BLaER1 (cell line): Measurements from ENCODE around the gene FYCO1.

ENCODE experiments used
- H3K27ac ChIP-seq: shearing (Covaris generic); formaldehyde crosslinking; 2 replicates; pipeline ENCODE4 v1.8.1; 2022
- H3K27me3 ChIP-seq: shearing (Covaris generic); formaldehyde crosslinking; 2 replicates; pipeline ENCODE4 v1.8.1; 2022
- H3K36me3 ChIP-seq: shearing (Covaris generic); formaldehyde crosslinking; 2 replicates; pipeline ENCODE4 v1.8.1; 2022
- H3K4me1 ChIP-seq: shearing (Covaris generic); formaldehyde crosslinking; 2 replicates; pipeline ENCODE4 v1.8.1; 2022
- H3K4me2 ChIP-seq: shearing (Covaris generic); formaldehyde crosslinking; 2 replicates; pipeline ENCODE4 v1.8.1; 2022
- H3K4me3 ChIP-seq: shearing (Covaris generic); formaldehyde crosslinking; 2 replicates; pipeline ENCODE4 v1.8.1; 2022
- H3K9ac ChIP-seq: shearing (Covaris generic); formaldehyde crosslinking; 2 replicates; pipeline ENCODE4 v1.8.1; 2022
- H3K9me3 ChIP-seq: shearing (Covaris generic); formaldehyde crosslinking; 2 replicates; pipeline ENCODE4 v1.8.1; 2022
- H4K20me1 ChIP-seq: shearing (Covaris generic); formaldehyde crosslinking; 2 replicates; pipeline ENCODE4 v1.8.1; 2022
- Cebpa-rat ChIP-seq: shearing (Covaris generic); IDR thresholded peaks from 2 replicates; pipeline ENCODE4 v1.8.1; 2022

The FYCO1 gene

DNA sequence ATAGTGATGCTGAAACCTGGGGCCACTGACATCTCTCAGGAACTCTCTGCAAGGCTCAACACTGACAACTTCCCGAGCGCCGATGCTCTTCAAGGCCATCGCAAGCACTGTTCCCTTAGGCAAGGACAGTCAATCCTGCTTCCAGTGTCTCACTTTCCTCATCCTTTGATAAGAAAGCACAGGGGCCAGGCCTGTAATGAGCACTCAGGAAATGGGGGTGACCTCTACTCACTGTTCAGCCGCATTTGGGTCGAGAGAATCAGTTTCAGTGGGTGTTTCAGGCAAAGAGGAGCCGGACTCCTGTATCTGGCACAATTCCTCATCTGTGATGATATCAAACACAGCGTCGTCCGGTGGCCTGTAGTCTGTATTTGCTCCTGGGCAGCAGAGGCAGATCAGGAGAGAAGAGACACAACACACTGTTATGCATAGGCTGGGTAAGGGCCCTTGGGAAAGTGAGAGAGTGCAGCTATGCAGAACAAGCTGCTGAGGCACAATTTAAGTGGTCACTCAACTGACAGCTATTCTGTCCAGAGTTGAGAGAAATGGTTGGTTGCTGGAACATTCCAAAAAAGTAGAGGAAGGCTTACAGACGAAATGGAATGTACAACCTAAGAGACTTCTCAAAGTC is 40.5 kb downstream of the FYCO1 start:
- no peak for TF ChIP-seq Cebpa-rat
- Histone ChIP-seq H3K4me3 (no peak overlapping the region), H3K36me3 (peaks cover 100% of the 10 kb centered on the region), H3K9me3 (no peaks in the 10 kb centered on the region), H3K4me1 (no peaks in the 10 kb centered on the region), H3K27ac (no peak overlapping the region), H4K20me1 (peaks cover 30% of the 10 kb centered on the region), H3K27me3 (no peaks in the 10 kb centered on the region), H3K9ac (no peak overlapping the region), H3K4me2 (no peak overlapping the region)

DNA sequence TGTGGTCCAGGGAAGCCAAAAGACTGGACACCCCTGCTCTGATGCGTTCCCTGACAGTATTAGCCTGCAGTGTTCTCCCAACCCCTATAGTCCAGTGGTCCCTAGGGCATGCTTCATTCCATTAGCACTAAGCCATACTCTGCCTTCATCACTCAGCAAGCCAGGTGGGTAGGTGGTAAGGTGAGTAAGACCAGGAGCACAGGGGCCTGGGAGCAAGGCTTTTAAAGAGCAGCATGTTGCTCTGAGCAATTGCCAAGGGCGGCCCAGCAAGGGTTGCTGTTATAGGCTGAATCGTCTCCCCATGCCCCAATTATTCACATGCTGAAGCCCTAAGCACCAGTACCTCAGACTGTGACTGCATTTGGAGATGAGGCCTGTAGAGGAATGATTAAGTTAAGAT is 41.3 kb downstream of the FYCO1 start:
- no peak overlapping the region for H3K4me2 ChIP-seq
- no peaks in the 10 kb centered on the region for H3K9me3 ChIP-seq
- no peak overlapping the region for H3K9ac ChIP-seq
- no peak for TF ChIP-seq Cebpa-rat
- H3K4me3 ChIP-seq, result no peak overlapping the region
- H4K20me1 ChIP-seq, result peaks cover 29% of the 10 kb centered on the region
- H3K36me3 ChIP-seq, result peaks cover 100% of the 10 kb centered on the region
- no peaks in the 10 kb centered on the region for H3K4me1 ChIP-seq
- H3K27me3 ChIP-seq, result no peaks in the 10 kb centered on the region
- no peak overlapping the region for H3K27ac ChIP-seq

- Histone ChIP-seq H3K27me3 (no peaks in the 10 kb centered on the region), H3K4me1 (no peaks in the 10 kb centered on the region), H4K20me1 (peaks cover 28% of the 10 kb centered on the region), H3K36me3 (peaks cover 100% of the 10 kb centered on the region), H3K9ac (no peak overlapping the region), H3K4me3 (no peak overlapping the region), H3K4me2 (no peak overlapping the region), H3K9me3 (no peaks in the 10 kb centered on the region), H3K27ac (no peak overlapping the region)
- no peak for TF ChIP-seq Cebpa-rat
Measured at GRCh38 chr3:45953536-45953935, 42.1 kb downstream of the FYCO1 start.

DNA sequence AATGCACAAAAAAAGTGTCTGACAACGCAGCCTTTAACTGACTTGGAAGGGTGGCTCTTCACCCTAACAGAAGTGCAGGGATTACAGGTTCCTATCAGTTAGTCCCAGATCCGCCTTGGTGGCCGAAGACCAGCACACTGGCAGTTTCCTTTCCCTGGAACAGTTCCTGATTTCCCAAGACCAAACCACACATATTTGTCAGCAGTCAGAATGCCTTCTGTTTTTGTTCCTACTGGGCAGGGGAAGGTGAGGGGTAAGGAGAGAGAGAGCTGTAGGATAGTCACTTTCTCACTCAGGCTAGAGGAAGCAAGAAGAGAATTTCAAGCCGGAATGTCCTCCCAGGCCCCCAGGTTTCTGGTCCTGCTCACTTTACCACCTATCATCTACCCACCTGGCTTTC is 43.2 kb downstream of the FYCO1 start:
- peaks cover 100% of the 10 kb centered on the region for H3K36me3 ChIP-seq
- no peak overlapping the region for H3K4me2 ChIP-seq
- H3K4me3 ChIP-seq, result no peak overlapping the region
- no peak for TF ChIP-seq Cebpa-rat
- peaks cover 21% of the 10 kb centered on the region; the same call in 1 of the 2 replicates for H4K20me1 ChIP-seq
- no peaks in the 10 kb centered on the region for H3K4me1 ChIP-seq
- no peaks in the 10 kb centered on the region for H3K27me3 ChIP-seq
- H3K9ac ChIP-seq, result no peak overlapping the region
- no peaks in the 10 kb centered on the region for H3K9me3 ChIP-seq
- H3K27ac ChIP-seq, result no peak overlapping the region

GRCh38 chr3:45951946-45952345 is 43.7 kb downstream of the FYCO1 start:
- TF ChIP-seq Cebpa-rat, result no peak
- H3K4me1 ChIP-seq, result no peaks in the 10 kb centered on the region
- no peak overlapping the region for H3K27ac ChIP-seq
- no peaks in the 10 kb centered on the region for H3K9me3 ChIP-seq
- H3K4me3 ChIP-seq, result no peak overlapping the region
- peaks cover 18% of the 10 kb centered on the region; the same call in 1 of the 2 replicates for H4K20me1 ChIP-seq
- peaks cover 100% of the 10 kb centered on the region for H3K36me3 ChIP-seq
- H3K4me2 ChIP-seq, result no peak overlapping the region
- no peak overlapping the region for H3K9ac ChIP-seq
- no peaks in the 10 kb centered on the region for H3K27me3 ChIP-seq

DNA sequence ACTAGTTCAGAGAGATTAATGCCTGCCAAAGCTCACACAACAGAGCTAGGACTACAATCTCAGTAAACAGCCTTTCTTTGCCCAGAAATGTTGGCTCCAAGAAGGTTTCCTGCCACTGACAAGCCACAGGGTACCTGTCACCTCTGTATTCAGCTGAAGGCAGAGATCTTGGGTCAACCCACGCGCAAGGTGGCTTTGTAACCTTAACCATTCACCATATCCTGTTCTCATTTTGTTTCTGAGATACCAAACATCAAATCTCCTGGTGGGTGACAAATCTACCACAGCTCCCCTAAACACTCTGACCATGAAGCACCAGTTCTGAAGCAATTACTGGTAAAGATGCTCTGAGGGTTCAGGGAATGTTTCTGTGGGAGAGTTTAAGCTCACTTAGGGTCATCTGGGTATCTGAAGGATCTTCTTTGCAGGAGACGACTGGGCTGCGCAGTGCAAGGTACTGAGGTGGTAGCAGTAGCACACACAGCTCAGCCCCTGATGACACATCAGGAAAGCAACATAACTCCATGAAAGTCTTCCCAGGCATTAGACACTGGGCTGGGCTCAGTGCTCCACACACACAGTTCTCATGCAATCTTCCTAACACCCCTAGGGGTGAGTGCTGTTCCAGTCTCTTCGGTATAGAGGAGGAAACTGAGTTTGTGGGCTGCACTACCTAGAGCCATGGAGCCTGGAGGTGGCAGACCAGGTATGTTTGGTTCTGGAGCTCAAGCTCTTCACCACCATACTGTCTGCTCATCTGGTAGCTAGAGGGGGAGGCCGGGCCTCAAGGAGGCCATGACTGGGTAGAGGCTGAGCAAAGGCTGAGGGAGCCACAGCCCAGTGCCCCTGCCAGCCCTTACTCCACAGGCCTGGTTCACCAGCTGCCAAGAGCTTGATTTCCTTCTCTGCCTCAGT is 44.7 kb downstream of the FYCO1 start:
- Histone ChIP-seq H3K27ac (no peak overlapping the region), H4K20me1 (peaks cover 16% of the 10 kb centered on the region; the same call in 1 of the 2 replicates), H3K36me3 (peaks cover 100% of the 10 kb centered on the region), H3K4me3 (no peak overlapping the region), H3K4me1 (no peaks in the 10 kb centered on the region), H3K9ac (no peak overlapping the region), H3K9me3 (no peaks in the 10 kb centered on the region), H3K27me3 (no peaks in the 10 kb centered on the region), H3K4me2 (no peak overlapping the region)
- TF ChIP-seq Cebpa-rat, result no peak

DNA sequence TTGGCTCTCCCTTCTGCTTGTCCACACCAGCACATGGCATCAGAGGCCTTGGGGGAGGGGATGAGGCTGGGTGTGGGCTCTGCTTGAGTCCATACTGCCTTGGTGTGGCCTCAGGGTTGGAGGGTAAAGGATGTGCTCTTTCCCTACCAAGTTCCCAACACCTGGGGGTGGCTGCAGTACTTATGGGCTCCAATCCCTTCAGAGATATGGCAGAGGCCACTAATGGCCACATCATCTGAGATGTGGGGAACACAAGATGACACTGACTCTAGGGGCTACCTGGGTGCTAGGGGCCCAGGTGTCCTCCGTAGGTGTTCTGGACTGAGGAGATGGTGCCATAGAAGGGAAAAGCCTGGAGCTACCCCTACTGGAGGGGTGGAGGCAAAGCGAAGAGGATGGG is 45.5 kb downstream of the FYCO1 start:
- peaks cover 16% of the 10 kb centered on the region; the same call in 1 of the 2 replicates for H4K20me1 ChIP-seq
- H3K4me3 ChIP-seq, result no peak overlapping the region
- H3K9me3 ChIP-seq, result no peaks in the 10 kb centered on the region
- H3K9ac ChIP-seq, result no peak overlapping the region
- no peaks in the 10 kb centered on the region for H3K4me1 ChIP-seq
- no peak overlapping the region for H3K27ac ChIP-seq
- H3K4me2 ChIP-seq, result no peak overlapping the region
- no peak for TF ChIP-seq Cebpa-rat
- H3K27me3 ChIP-seq, result no peaks in the 10 kb centered on the region
- peaks cover 100% of the 10 kb centered on the region for H3K36me3 ChIP-seq

DNA sequence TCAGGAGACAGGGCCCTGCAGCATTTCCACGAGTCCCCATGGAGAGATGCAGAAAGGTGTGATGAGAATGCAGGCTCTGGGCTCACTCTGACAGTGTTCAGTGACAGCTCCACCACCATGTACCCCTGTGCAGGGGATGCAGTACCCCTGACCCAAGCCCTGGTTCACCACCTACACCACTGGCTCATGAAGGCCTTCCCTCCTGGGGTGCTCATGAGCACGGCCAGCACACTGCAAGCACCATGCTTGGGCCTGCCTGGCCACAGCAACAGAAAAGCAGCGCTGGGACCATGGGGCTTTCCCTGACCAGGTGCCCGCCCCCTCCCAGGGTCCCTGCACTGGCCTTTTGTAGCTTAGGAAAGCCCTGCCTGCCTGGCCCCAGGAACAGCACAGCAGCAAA is 46.2 kb downstream of the FYCO1 start:
- Histone ChIP-seq H3K27me3 (no peaks in the 10 kb centered on the region), H3K4me1 (no peaks in the 10 kb centered on the region), H3K4me2 (no peak overlapping the region), H3K27ac (no peak overlapping the region), H3K36me3 (peaks cover 100% of the 10 kb centered on the region), H3K9me3 (no peaks in the 10 kb centered on the region), H3K4me3 (no peak overlapping the region), H3K9ac (no peak overlapping the region), H4K20me1 (peaks cover 16% of the 10 kb centered on the region; the same call in 1 of the 2 replicates)
- TF ChIP-seq Cebpa-rat, result no peak

DNA sequence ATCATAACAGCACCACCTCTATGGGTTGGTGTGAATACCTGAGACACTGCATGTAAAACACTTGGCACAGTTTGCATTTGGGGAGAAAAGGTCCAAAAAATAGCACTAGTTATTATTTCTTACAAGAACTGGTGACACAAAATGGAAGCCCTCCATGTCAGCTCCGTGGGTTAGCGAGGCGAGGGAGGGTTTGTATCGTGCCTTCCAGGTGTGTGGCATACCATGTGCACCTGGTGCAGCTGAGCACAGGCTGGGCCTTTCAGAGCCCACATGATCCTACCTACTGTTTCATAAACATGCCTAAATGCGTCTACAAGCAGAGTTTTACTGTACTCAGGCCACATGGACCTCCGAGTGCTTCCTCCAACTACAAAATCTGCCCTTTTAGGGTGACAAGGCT is 46.7 kb downstream of the FYCO1 start:
- Histone ChIP-seq H3K36me3 (peaks cover 94% of the 10 kb centered on the region), H3K4me1 (no peaks in the 10 kb centered on the region), H3K9me3 (no peaks in the 10 kb centered on the region), H3K27ac (no peak overlapping the region), H3K9ac (no peak overlapping the region), H3K27me3 (no peaks in the 10 kb centered on the region), H3K4me3 (no peak overlapping the region), H4K20me1 (peaks cover 16% of the 10 kb centered on the region; the same call in 1 of the 2 replicates), H3K4me2 (no peak overlapping the region)
- TF ChIP-seq Cebpa-rat, result no peak

- no peak overlapping the region for H3K4me2 ChIP-seq
Measured at GRCh38 chr3:45948311-45948781, 47.3 kb downstream of the FYCO1 start.

More at GRCh38 chr3:45948311-45948781, 47.3 kb downstream of the FYCO1 start:
- Histone ChIP-seq H4K20me1 (peaks cover 19% of the 10 kb centered on the region; the same call in 1 of the 2 replicates), H3K9ac (no peak overlapping the region), H3K4me3 (no peak overlapping the region), H3K4me1 (no peaks in the 10 kb centered on the region), H3K27me3 (no peaks in the 10 kb centered on the region), H3K36me3 (peaks cover 92% of the 10 kb centered on the region), H3K9me3 (no peaks in the 10 kb centered on the region), H3K27ac (no peak overlapping the region)
- no peak for TF ChIP-seq Cebpa-rat
